HG02763 (cell line): ENCODE results near the gene DAB2IP.

ENCODE experiments used
- ATAC-seq: cut with Tn5 transposase; IDR thresholded peaks from one replicate; pipeline ENCODE4 v1.9.1; 2021; ENCODE audit warnings: mild to moderate bottlenecking, moderate library complexity; ENCODE audit not compliant: unreplicated experiment

DAB2IP gene

DNA sequence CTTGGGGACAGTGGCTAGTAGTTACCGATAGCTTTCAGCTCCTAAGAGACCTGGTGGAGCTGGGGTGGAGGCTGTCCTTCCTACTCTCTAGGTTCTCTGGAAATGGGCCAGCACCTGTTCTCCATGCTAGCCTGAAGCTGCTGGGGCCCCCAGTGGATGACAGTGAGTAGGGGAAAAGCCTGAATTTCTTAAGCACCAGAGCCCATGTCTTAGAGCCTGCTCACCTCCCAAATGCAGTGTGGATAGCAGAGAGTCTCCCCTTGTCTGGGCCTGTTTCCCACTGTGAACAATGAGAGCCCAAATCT is 105.8 kb downstream of the DAB2IP start:
- no peak for ATAC-seq

DNA sequence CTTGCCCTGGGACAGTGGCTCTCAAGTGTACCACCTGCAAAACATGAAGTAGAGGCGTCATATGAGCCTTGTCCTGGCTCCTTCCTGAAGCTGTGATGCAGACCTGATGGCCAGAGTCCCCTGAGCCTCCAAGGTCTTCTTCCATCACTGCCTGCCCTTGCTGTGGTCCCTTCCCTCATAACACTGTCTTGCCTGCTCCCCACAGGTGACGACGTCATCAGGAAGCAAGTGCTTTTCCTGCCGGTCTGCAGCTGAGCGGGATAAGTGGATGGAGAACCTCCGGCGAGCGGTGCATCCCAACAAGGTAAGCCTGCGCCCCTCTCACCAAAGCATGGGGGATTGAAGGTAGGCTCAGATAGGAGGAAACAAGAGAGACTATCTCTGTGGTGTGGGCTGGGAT is 107.3 kb downstream of the DAB2IP start:
- no peak for ATAC-seq

DNA sequence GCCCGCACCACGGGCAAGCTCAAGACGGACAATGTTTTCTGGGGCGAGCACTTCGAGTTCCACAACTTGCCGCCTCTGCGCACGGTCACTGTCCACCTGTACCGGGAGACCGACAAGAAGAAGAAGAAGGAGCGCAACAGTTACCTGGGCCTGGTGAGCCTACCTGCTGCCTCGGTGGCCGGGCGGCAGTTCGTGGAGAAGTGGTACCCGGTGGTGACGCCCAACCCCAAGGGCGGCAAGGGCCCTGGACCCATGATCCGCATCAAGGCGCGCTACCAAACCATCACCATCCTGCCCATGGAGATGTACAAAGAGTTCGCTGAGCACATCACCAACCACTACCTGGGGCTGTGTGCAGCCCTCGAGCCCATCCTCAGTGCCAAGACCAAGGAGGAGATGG is 108.6 kb downstream of the DAB2IP start:
- ATAC-seq = no peak

DNA sequence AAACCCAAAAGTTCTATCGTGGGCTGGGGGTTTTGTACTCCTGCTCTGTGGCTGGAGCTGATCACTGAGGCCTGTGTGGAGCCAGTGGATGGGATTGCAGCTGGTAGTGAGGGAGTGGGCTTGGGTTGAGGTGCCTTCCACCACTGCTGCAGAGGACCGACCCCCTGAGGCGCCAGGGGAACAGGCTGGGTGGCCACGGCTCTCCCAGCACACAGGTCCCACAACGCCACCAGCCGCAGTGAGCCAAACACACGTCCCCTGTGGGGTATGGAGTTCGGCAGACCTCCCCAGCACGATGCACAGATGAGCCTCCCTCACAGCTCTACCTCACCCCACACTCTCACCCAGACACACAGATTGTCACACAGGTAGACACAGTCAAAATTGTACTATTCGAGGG is 109.1 kb downstream of the DAB2IP start:
- ATAC-seq = no peak

DNA sequence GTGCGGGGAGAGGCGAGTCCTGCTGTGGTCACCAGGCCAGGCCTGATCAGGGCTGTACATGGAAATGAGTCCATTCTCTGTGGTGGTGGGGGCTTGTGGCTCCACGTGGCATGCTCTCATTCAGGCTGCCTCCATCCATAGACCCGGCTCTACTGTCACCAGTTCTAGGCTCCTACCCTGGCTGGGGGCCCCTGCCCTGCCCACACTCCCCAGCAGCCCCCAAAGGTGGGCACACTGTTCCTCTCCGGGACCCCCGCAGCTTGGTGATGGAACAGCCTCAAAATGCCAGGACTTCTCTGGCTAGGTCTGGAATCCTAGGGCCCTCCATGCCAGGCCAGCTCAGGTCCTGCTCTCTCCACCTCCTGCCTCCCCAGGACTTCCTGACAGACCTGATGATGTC is 111.7 kb downstream of the DAB2IP start:
- no peak for ATAC-seq

DNA sequence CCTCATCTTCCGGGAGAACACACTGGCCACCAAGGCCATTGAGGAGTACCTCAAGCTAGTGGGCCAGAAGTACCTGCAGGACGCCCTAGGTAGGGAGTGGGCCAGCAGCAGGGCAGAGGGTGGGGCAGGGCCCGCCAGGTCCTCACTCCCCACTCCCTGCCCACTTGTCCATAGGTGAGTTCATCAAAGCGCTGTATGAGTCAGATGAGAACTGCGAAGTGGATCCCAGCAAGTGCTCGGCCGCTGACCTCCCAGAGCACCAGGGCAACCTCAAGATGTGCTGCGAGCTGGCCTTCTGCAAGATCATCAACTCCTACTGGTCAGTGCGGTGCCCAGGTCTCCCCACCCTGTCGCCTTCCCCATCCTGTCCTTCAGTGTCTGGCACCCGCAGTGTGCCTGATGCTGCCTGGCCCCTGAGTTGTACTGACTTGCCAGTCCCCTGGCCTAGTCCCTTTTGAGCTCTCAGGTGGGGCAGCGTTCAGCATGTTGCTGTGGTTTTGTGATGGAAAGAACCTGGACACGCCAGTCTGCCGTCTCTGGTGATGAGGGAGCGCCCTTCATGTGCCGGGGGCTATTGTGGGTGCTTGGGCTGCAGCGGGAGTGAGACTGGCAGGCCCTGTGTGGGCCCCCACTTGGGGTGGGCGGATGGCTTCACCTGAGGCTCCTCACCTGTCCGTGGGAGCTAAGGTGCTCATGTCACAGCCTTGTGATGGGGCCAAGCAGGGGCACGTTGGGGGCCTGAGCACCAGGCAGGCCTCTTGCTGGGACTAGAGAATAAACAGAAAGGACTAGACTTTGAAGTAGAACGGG is 112.3 kb downstream of the DAB2IP start:
- ATAC-seq = no peak

DNA sequence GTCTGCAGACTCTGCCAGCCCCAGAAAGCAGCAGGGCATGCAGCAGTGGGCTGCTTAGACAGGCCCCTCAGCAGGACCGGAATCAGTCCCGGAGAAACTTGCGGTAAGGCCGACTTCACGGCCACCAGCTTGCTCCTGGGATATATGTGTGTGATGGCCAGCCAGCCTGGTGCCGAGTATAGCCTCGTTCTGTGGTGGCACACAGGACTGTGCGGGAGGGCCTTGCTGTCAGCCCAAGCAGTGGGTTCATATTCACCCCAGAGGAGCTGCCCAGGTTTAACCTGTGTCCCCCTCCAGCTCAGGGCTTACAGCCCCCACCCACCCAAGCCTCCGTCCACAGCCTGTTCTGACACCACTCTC is 112.9 kb downstream of the DAB2IP start:
- no peak for ATAC-seq

DNA sequence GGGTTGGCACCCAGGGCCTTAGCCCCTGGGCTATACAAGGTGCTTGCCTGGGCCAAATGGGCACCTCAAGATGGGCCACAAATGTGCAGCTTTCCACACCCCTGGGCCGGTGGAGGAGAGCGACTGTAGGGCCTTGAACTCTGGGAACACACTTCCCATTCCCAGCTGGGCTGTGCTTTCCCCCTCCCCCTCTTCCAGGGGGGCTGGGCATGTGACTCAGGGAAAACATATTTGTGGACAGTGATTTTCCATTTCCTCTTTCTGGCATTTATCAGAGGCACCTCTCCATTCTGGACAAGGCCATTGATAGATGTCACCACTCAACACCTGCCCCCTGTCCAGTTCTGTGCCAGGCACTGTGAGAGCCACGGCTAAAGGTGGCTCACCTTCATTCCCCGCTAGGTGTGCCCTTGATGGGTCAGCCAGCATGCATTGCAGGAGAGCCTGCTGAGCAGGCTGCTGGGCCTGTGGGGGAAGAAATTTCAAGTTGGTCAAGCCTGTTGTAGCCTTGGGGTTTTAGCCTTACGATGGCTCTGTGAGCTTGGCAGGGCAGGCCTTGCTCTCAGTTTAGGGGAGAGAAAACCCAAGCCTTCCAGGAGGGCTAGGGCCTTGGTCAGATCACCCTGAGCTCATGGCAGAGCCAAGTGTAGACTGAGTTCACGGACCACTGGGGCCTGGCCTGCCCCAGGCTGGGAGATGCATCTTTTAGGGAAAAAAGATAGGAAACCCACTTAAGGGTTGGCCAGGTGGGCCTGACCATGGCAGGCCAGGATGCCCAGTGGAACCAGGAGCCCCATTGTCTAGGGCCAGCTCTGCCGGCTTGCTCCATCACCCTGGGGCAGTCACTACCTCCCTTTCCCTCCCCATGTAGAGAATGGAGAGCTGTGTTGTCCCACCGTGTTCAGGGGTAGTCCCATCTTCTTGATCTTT is 113.9 kb downstream of the DAB2IP start:
- ATAC-seq = no peak

DNA sequence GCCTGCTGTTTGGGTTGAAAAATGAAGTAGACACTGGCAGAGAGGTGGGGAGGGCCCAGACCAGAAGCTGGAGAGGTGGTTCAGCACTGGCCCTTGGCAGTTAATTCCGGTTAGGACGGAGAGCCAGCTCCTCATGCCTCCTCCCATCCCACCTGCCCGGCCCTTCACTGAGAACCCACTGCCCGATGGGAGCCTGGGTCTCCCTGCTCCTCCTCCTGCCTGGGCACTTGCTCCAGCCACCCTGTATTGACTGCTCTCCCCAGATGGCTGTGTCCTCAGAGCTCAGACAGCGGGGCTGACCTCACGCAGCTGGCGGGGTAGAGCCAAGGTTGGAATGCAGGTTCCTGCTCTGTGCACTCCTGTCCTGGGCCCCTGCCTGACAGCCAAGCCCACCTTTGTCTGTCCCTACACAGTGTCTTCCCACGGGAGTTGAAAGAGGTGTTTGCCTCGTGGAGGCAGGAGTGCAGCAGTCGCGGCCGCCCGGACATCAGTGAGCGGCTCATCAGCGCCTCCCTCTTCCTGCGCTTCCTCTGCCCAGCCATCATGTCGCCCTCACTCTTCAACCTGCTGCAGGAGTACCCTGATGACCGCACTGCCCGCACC is 114.7 kb downstream of the DAB2IP start:
- no peak for ATAC-seq

DNA sequence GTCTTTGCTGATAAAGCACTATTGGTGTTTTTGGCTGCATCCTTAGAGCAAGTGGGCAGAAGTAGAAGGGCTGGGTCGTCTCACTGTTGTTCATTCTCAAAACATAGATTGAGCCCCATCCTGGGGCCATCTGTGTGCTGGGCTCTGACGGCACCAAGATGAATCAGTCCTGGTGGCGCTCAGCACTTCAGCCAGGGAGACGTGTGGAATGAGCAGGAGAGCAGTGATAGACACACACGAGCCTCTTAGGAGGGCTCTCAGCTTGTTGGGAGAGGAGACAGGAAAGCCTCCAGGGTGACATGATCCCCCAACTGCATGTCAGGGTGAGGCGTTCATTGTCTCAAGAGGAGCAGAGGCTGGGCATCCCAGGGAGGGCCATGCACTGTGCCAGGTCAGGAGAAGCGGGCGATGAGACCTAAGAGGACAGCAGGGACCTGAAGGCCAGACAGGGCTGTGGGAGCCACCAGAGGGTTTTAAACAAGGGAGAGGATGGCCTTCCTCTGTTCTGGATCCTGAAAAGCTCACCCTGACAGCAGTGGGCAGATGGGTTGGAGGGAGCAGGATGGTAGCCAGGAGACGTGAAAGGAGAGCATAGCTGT is 115.8 kb downstream of the DAB2IP start:
- ATAC-seq = no peak

DNA sequence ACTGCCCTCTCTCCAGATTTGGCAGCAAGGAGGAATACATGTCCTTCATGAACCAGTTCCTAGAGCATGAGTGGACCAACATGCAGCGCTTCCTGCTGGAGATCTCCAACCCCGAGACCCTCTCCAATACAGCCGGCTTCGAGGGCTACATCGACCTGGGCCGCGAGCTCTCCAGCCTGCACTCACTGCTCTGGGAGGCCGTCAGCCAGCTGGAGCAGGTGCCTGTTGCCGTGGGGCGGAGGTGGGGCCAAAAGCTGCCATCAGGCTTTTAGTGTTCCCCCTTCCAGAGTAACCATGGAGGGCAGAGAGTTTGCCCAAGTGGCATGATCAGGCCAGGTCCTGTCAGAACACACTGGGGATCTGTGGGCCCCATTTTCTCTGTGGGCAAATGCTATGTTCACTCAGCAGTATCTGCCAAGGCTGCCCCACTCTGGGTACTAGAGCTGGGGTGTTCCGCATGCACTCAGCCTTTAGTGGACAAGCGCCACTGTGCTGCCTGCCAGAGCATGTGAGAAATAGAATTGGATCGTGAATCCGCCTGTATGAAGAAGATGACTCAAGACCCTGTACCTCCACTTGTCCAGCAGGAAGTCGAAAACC is 117.1 kb downstream of the DAB2IP start:
- ATAC-seq = no peak

DNA sequence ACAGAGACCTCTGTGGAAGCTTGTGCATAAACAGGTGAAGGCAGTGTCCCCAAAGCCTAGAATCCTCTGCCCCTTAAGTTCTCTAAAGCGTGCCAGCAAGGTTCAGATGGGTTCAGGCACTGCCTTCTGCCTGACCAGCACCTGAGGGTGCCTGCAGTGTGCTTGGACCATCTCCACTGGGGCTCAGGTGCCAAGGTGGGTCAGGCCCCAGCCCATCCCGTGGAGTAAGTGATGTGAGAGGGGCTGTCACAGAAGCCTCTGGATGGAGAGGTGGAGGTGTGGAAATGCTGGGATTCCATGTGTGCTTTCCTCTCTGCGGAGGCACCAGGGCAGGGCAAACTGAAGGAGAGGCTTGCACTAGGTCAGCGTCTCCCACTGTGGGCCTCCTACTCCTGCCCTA is 118.5 kb downstream of the DAB2IP start:
- ATAC-seq = no peak

DNA sequence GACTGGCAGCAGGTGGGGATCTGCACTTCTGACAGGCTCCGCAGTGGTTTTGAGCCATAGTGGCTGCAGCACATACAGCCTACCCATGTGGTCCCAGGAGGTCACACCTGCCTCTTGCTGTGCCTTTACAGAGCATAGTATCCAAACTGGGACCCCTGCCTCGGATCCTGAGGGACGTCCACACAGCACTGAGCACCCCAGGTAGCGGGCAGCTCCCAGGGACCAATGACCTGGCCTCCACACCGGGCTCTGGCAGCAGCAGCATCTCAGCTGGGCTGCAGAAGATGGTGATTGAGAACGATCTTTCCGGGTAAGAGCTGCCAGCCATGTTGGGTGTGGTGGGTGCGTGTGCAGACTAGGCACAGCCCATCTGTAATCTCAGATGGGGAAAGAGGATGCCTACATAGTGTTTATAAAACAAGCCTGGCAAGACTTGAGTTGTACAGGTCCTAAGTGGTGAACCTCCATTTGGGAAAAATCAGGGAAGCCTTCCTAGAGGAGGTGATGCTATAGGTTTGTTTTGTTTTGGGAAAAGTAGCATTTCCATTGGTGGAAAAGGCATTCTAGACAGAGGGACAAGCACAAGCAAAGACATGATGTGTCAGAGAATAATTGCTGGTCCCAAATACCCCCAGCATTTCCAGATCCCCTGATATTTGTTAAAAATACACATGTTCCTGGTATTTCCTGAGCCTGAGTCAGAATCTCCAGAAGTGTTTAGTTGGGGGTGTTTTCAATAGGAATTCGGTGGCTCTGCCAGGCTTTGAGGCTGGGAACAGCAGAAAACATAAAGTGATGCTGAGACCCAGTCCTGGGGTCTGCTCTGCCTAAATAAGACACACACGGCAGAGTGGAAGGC is 119.2 kb downstream of the DAB2IP start:
- ATAC-seq = no peak

DNA sequence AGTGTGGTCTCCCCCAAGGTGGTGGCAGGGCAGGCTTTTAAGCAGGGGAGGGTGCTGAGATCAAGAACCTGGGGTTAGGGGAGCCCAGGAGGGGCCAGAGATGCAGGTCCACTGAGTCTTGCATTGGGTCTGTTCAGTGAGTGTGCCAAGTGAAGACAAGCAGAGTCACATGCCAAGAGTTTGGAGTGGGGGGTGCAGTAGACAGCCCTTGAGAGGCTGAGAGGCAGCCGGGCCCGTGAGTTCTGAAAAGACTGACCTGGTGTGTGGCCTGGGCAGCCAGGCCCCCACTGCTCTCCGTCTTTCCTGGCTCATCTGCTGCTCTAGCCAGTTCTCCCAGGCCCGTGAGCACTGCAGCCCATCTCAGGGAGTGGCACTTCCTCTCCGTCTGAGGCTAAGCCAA is 120.0 kb downstream of the DAB2IP start:
- ATAC-seq = no peak

DNA sequence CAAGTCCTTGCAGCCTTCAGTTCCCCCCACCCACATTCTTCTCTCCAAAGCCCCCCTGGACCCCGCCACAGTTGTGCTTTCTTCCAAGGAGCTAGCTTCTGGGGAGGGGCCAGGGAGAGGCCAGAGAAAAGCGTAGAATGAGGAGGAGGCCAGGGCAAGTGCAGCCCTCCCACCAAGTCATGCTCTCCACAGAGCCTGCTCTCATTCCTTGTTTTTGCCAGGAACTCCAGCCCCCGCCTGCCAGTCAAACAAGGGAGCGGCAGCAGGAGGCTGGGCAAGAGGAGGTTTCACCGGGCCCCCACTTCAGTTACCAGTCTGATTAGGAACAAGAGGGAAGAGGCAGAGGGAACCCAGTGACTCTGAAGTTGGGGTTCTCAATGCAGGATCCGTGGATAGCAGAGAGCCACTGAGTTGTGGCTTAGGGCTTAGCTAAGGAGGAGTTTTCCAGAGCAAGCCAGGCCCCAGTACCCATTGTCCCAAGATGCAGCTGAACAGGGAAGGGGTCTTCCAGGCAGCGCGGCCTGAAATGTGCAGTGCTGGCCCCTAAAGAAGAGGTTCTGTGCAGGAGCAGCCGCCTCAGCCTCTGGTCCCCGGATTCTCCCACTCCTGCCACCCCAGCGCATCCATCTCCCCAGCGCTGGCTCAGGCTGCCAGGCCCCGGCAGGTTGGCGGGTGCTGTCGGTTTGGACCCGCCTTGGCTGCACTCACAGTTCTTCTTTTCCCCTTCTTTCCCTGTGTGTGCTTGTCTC is 120.6 kb downstream of the DAB2IP start:
- ATAC-seq = no peak

DNA sequence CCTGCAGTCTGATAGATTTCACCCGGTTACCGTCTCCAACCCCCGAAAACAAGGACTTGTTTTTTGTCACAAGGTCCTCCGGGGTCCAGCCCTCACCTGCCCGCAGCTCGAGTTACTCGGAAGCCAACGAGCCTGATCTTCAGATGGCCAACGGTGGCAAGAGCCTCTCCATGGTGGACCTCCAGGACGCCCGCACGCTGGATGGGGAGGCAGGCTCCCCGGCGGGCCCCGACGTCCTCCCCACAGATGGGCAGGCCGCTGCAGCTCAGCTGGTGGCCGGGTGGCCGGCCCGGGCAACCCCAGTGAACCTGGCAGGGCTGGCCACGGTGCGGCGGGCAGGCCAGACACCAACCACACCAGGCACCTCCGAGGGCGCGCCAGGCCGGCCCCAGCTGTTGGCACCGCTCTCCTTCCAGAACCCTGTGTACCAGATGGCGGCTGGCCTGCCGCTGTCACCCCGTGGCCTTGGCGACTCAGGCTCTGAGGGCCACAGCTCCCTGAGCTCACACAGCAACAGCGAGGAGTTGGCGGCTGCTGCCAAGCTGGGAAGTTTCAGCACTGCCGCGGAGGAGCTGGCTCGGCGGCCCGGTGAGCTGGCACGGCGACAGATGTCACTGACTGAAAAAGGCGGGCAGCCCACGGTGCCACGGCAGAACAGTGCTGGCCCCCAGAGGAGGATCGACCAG is 121.3 kb downstream of the DAB2IP start:
- ATAC-seq = no peak

DNA sequence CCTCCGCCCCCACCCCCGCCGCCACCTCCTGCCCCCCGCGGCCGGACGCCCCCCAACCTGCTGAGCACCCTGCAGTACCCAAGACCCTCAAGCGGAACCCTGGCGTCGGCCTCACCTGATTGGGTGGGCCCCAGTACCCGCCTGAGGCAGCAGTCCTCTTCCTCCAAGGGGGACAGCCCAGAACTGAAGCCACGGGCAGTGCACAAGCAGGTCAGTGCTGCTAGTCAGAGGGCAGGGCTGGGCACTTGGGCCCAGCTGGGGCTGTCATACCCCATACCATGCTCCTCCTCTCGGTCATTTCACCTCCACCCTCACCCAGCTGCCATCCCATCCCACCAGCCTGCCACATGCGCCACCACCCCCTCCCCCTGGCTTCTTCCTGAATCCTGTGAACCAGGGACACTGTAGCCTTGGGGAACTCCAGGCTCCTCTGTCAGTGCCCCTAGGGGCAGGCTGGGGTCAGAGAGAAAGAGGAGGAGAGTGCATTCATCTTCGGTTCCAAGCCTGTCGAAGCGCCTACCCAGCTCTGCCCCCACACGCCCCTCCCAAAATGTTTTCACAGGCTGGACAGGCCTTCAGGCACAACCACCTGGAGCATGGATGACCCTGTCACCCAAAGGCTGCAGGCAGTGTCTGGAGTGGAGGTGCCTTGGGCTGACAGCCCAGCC is 122.0 kb downstream of the DAB2IP start:
- ATAC-seq = no peak

DNA sequence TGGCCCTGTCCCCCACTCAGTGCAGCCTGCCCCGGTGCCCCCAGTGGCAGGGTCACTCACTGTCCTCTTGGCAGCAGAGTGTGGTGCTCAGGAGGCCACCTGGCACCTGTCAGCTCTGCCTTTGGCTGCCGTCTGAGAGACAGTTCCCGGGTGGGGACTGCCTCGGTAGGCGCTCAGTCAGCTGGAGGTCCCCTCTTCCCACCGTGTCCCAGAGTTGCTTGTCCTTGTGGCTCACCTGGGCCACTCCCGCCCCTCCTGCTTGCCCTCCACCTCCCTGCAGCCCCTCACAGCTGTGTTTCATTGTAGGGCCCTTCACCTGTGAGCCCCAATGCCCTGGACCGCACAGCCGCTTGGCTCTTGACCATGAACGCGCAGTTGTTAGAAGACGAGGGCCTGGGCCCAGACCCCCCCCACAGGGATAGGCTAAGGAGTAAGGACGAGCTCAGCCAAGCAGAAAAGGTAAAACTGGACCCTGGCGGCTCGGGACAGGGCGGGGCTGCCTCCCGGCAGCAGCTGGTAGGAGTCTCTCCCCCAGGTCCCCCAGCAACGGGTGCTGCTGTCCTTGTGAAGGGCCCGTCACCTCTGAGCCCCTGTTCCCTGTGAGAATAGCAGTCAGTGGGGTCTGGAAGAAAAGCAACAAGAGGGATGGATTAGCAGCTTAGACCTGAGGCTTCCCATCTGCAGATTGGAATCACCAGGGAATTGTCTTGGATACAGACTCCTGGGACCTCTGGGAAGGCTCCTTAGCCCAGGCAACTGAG is 122.7 kb downstream of the DAB2IP start:
- ATAC-seq = no peak
